IMR-90 (cell line): Measurements from ENCODE around the gene SH3D21. TPM values are rescaled to one million over a fixed set of nuclear protein-coding genes. Genes with fewer than 3 reads are reported as not detected.

Experiments used
- ATAC-seq: fragments of 200-7000 bp; cut with Tn5 transposase; 2 replicates; pipeline ENCODE4 v1.9.1; 2020; ENCODE audit warnings: low read depth, mild to moderate bottlenecking, moderate library complexity
- BruUV-seq: library from RNA; stranded (reverse); fragments of 400-500 nt; replicated peaks from 2 replicates; lab custom pipeline; 2021; lab: Mats Ljungman, UMichigan
- CTCF ChIA-PET: fragments of 300-600 bp; formaldehyde crosslinking; extraction: SDS; loops from one replicate; lab custom pipeline; 2021; ENCODE audit warnings: antibody characterized with exemption; lab: Yijun Ruan, JAX
- POLR2A ChIA-PET: fragments of 300-600 bp; sonication (Branson Sonifier 250); formaldehyde crosslinking; loops from one replicate; lab custom pipeline; 2022; ENCODE audit warnings: antibody characterized with exemption; ENCODE audit not compliant: unreplicated experiment; lab: Charles Lee
- DNase-seq: peaks from one replicate; pipeline ENCODE4 v3.0.0; 2013
- H2AFZ ChIP-seq: replicated peaks from 2 replicates; pipeline ENCODE3; 2013; ENCODE audit warnings: low read length, mild to moderate bottlenecking; ENCODE audit not compliant: poor library complexity
- H2AK5ac ChIP-seq: 2 replicates; pipeline ENCODE4 v1.6.1; 2013; ENCODE audit warnings: low read depth, low read length, inconsistent platforms
- H2AK9ac ChIP-seq: replicated peaks from 2 replicates; pipeline ENCODE3; 2013; ENCODE audit warnings: mild to moderate bottlenecking, low read depth, low read length, moderate library complexity; ENCODE audit not compliant: poor library complexity
- H2BK120ac ChIP-seq: 2 replicates; pipeline ENCODE4 v1.6.1; 2013; ENCODE audit warnings: low read depth, low read length, inconsistent platforms
- H2BK15ac ChIP-seq: 3 replicates; pipeline ENCODE4 v1.6.1; 2013; ENCODE audit warnings: low read depth, low read length, inconsistent platforms
- H2BK20ac ChIP-seq: 2 replicates; pipeline ENCODE4 v1.6.1; 2013; ENCODE audit warnings: low read depth, mild to moderate bottlenecking, inconsistent platforms, low read length, moderate library complexity
- H2BK5ac ChIP-seq: 2 replicates; pipeline ENCODE4 v1.6.1; 2013; ENCODE audit warnings: mild to moderate bottlenecking, low read depth, low read length, inconsistent platforms; ENCODE audit not compliant: poor library complexity, severe bottlenecking
- H3K14ac ChIP-seq: replicated peaks from 2 replicates; pipeline ENCODE4 v1.6.1; 2013; ENCODE audit warnings: low read depth, low read length, inconsistent platforms
- H3K18ac ChIP-seq: 2 replicates; pipeline ENCODE4 v1.6.1; 2013; ENCODE audit warnings: low read depth, low read length, control low read depth
- H3K23ac ChIP-seq: 2 replicates; pipeline ENCODE4 v1.6.1; 2013; ENCODE audit warnings: low read depth, low read length, inconsistent platforms
- H3K27ac ChIP-seq: 2 replicates; pipeline ENCODE4 v1.5.1; 2013; ENCODE audit warnings: mild to moderate bottlenecking, control low read depth, low read length; ENCODE audit not compliant: insufficient read depth
- H3K27me3 ChIP-seq: 2 replicates; pipeline ENCODE4 v1.6.1; 2013; ENCODE audit warnings: low read length; ENCODE audit not compliant: control insufficient read depth, insufficient read depth
- H3K36me3 ChIP-seq: 2 replicates; pipeline ENCODE4 v1.6.1; 2013; ENCODE audit warnings: low read length, mixed read lengths; ENCODE audit not compliant: control insufficient read depth, insufficient read depth
- H3K4ac ChIP-seq: 2 replicates; pipeline ENCODE4 v1.6.1; 2013; ENCODE audit warnings: low read depth, low read length, inconsistent platforms
- H3K4me1 ChIP-seq: 2 replicates; pipeline ENCODE4 v1.6.1; 2013; ENCODE audit warnings: low read length, mixed read lengths; ENCODE audit not compliant: control insufficient read depth, insufficient read depth
- H3K4me2 ChIP-seq: 2 replicates; pipeline ENCODE4 v1.6.1; 2013; ENCODE audit warnings: low read depth, mild to moderate bottlenecking, control low read depth, low read length, moderate library complexity
- H3K4me3 ChIP-seq: 2 replicates; pipeline ENCODE4 v1.5.1; 2013; ENCODE audit warnings: low read depth, mild to moderate bottlenecking, control low read depth, low read length, moderate library complexity; ENCODE audit not compliant: insufficient read depth
- H3K56ac ChIP-seq: 2 replicates; pipeline ENCODE4 v1.6.1; 2013; ENCODE audit warnings: low read length, inconsistent platforms; ENCODE audit not compliant: insufficient read depth; ENCODE audit errors: extremely low read depth
- H3K79me1 ChIP-seq, 2 experiments: 2 replicates each; pipeline ENCODE4 v1.6.1; 2013; ENCODE audit warnings: low read length in 2 of 2, inconsistent platforms in 1 of 2, low read depth in 1 of 2
- H3K9ac ChIP-seq: 2 replicates; pipeline ENCODE4 v1.6.1; 2013; ENCODE audit warnings: low read depth, low read length, control low read depth
- H3K9me1 ChIP-seq: 2 replicates; pipeline ENCODE4 v1.6.1; 2013; ENCODE audit warnings: low read length, inconsistent platforms; ENCODE audit not compliant: insufficient read depth
- H3K9me3 ChIP-seq: 2 replicates; pipeline ENCODE4 v1.6.1; 2013; ENCODE audit warnings: low read length; ENCODE audit not compliant: control insufficient read depth, insufficient read depth
- H4K20me1 ChIP-seq: 2 replicates; pipeline ENCODE4 v1.6.1; 2013; ENCODE audit warnings: low read length, inconsistent platforms; ENCODE audit not compliant: insufficient read depth
- H4K5ac ChIP-seq: 2 replicates; pipeline ENCODE4 v1.6.1; 2013; ENCODE audit warnings: mild to moderate bottlenecking, low read depth, low read length, control low read depth
- H4K8ac ChIP-seq, 2 experiments: 2 replicates each; pipeline ENCODE4 v1.6.1; 2013; ENCODE audit warnings: low read depth in 2 of 2, low read length in 2 of 2, control low read depth in 1 of 2, inconsistent platforms in 1 of 2
- H4K91ac ChIP-seq: 2 replicates; pipeline ENCODE4 v1.6.1; 2013; ENCODE audit warnings: low read depth, low read length, inconsistent platforms; ENCODE audit not compliant: insufficient read depth
- RAD21 ChIP-seq: IDR thresholded peaks from 2 replicates; pipeline ENCODE4 v1.6.1; 2012; ENCODE audit warnings: low read length, improper control_type of control experiment
- WGBS, 2 experiments: methylation state at CpG; one replicate each; pipeline versions ENCODE4 v1.1.5 to v1.1.7; 2013; ENCODE audit warnings: missing lambda C conversion rate in 2 of 2; ENCODE audit not compliant: insufficient read length in 1 of 2; ENCODE audit errors: extremely low coverage in 2 of 2; 5-methylcytosine and 5-hydroxymethylcytosine counted together
- dilution Hi-C: fragments of 300-500 bp; cut with HindIII; formaldehyde crosslinking; loops from one replicate; pipeline ENCODE4 v1.14.3; 2018; ENCODE audit warnings: low sequenced_read_pairs; ENCODE audit not compliant: unreplicated experiment
- in situ Hi-C: fragments of 300-500 bp; cut with MboI; formaldehyde crosslinking; loops from 3 replicates; pipeline ENCODE4 v1.14.3; 2019; ENCODE audit warnings: low sequenced_read_pairs, inconsistent platforms, mixed read lengths
- intact Hi-C: fragments of 100-400 bp; cut with micrococcal nuclease; formaldehyde crosslinking; loops from 2 replicates; pipeline ENCODE4 v1.10.0; 2022
- polyA plus RNA-seq, 3 experiments: library from polyadenylated mRNA; depleted of rRNA; stranded (reverse); fragments of >200 nt; gene quantifications; 2 replicates each; pipeline ENCODE4 v1.2.3, GENCODE V29; 2012; ENCODE audit warnings: low replicate concordance in 1 of 3
- total RNA-seq: library from RNA; depleted of rRNA; stranded (reverse); fragments of >200 nt; gene quantifications from 2 replicates; pipeline ENCODE4 v1.2.3, GENCODE V29; 2012

Gene SH3D21
- total and polyA plus RNA-seq, 2 of the 4 experiments (the other 2 are of a cell fraction) = 1.8 to 11.9 TPM

GRCh38 chr1:36284517-36284916 lies 21.7 kb upstream of the SH3D21 start:
- Histone ChIP-seq H3K9me3 (no peaks in the 10 kb centered on the region), H3K9ac (no peak overlapping the region), H3K27me3 (no peaks in the 10 kb centered on the region), H3K36me3 (peaks cover 29% of the 10 kb centered on the region), H3K4me1 (peaks cover 2% of the 10 kb centered on the region; the same call in 1 of the 2 replicates), H3K4me2 (no peak overlapping the region), H3K4ac (peak overlapping the region; percentile 1; the same call in 1 of the 2 replicates), H2AFZ (no peak overlapping the region), H3K4me3 (no peak overlapping the region), H2BK20ac (no peak overlapping the region), H2AK9ac (no peak overlapping the region), H4K91ac (no peak overlapping the region), H2BK5ac (no peak overlapping the region), H3K14ac (no peak overlapping the region), H3K56ac (no peak overlapping the region), H3K27ac (no peak overlapping the region), H4K5ac (no peak overlapping the region), H3K23ac (no peak overlapping the region), H4K20me1 (peaks cover 30% of the 10 kb centered on the region), H3K9me1 (no peaks in the 10 kb centered on the region), H4K8ac (no peak overlapping the region), H3K79me1 (peaks cover 25 to 42% of the 10 kb centered on the region in 2 experiments), H2AK5ac (no peak overlapping the region), H2BK15ac (no peak overlapping the region), H3K18ac (no peak overlapping the region), H2BK120ac (no peak overlapping the region)
- ChIA-PET POLR2A (no interaction called here), CTCF (interaction anchor here (0.6 to 1.7 kb wide), 2 partner anchors 61 to 150 kb away, joined by 3 to 5 read pairs; no protein-coding TSS in a partner anchor)
- DNase-seq = no peak
- no CpG with 5 or more reads among the region's 1 CpG for WGBS, 2 experiments
- in situ Hi-C loops = no loop called here
- intact Hi-C loops = loop anchor here (2.0 kb wide), 1 partner anchor 60 kb away; the partner anchor contains the start of gene THRAP3
- BruUV-seq = no TSS peak
- dilution Hi-C loops = no loop called here
- ATAC-seq = no peak
- TF ChIP-seq RAD21 = no peak
